GM12892 (cell line): Measurements from ENCODE around the gene CLDN34.

Experiments used
- POLR2A ChIP-seq: IDR thresholded peaks from 2 replicates; pipeline ENCODE4 v1.6.1; 2011; ENCODE audit warnings: low read depth, low read length, control low read depth
- POLR2AphosphoS5 ChIP-seq: IDR thresholded peaks from 2 replicates; pipeline ENCODE4 v1.6.1; 2011; ENCODE audit warnings: low read depth, low read length, control low read depth
- TAF1 ChIP-seq: IDR thresholded peaks from 2 replicates; pipeline ENCODE4 v1.6.1; 2011; ENCODE audit warnings: low read depth, mild to moderate bottlenecking, control low read depth, low read length, borderline replicate concordance

DNA sequence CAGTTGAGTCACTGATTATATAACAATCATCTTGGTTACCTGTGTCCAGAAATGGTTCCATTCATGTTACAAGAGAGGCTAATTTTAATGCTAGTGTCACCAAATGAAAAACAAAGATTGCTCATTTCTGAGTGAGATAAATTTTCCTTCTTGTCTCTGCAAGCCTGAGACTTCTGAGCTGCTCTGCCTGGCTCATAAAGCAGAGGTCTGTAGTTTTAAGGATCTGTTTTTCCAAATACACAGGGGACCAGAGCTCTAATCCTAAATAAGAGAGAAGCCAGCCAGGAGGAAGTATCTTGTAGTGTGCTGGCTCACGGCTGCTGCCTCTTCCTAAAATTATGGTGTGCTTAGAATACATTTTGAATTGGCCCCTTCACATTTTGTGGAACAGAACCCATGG is 42.6 kb downstream of the CLDN34 start:
- no peak for TF ChIP-seq POLR2A
- TF ChIP-seq POLR2AphosphoS5: no peak
- TF ChIP-seq TAF1: no peak
